ENCODE data around the gene NLRP8. TPM values are rescaled to one million over a fixed set of nuclear protein-coding genes. Genes with fewer than 3 reads are reported as not detected.

Gene NLRP8
- total RNA-seq (ENCODE audit: unreplicated experiment) = not detected
- long read RNA-seq = 0 reads

DNA sequence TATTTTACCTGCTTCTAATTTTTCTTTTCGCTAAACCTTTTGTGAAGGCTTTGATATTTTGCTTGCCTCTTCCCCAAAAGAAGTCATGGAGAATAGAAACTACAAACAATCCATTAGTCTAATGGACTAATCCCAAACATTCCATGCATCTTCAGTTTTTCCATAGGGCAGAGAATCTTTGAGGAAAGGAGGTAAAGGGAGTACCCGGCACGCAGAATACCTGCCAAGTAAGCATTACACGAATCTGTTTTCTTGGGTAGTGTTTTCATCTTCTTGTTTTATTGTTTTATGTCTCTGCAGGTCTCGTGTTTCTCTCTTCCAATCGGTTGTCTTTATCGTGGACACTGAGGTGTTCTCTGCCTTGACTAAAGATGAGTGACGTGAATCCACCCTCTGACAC is at the start of gene NLRP8:
Gene NLRP8 (plus strand): TSS at position 301 of the 400 bp plus-strand sequence.
- Mint-ChIP-seq H3K27ac (ENCODE audit: unreplicated experiment) (no peak within 1 kb of the TSS), H3K4me1 (ENCODE audit: low read depth, unreplicated experiment) (no peaks in the 10 kb centered on the region), H3K36me3 (ENCODE audit: unreplicated experiment) (peaks cover 6% of the 10 kb centered on the region), H3K27me3 (ENCODE audit: unreplicated experiment) (peaks cover 6% of the 10 kb centered on the region), H3K9me3 (ENCODE audit: unreplicated experiment) (peaks cover 11% of the 10 kb centered on the region), H3K4me3 (ENCODE audit: unreplicated experiment) (no peak within 1 kb of the TSS)
- DNase-seq = no peak
- TF ChIP-seq, protein P1, sequence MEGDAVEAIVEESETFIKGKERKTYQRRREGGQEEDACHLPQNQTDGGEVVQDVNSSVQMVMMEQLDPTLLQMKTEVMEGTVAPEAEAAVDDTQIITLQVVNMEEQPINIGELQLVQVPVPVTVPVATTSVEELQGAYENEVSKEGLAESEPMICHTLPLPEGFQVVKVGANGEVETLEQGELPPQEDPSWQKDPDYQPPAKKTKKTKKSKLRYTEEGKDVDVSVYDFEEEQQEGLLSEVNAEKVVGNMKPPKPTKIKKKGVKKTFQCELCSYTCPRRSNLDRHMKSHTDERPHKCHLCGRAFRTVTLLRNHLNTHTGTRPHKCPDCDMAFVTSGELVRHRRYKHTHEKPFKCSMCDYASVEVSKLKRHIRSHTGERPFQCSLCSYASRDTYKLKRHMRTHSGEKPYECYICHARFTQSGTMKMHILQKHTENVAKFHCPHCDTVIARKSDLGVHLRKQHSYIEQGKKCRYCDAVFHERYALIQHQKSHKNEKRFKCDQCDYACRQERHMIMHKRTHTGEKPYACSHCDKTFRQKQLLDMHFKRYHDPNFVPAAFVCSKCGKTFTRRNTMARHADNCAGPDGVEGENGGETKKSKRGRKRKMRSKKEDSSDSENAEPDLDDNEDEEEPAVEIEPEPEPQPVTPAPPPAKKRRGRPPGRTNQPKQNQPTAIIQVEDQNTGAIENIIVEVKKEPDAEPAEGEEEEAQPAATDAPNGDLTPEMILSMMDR (IDR thresholded peaks at IDR 0.05; ENCODE audit: partially characterized antibody, unreplicated experiment) = no peak

DNA sequence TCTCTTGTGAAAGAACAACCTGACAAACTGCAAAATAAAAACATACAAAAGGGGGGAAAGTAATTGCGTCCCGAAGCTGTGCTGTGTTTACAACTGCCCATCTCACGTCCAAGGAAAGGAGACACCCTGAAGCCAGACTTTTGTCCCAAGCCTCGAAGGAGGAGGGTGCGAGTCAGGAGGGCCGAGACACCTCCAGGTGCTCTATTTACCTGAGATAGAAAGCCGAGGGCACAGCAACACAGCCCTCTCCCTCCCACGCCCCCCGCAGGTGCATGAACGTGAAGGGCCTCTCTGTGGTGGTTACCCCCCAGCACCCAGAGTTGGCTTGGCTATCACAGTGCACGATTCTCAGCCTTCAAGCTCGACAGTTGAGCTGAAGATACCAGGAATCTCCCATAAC is 48.7 kb upstream of the NLRP8 start:
- peaks cover 17% of the 10 kb centered on the region for H3K9me3 Mint-ChIP-seq (ENCODE audit: unreplicated experiment)
- TF ChIP-seq, protein P1 (IDR thresholded peaks at IDR 0.05; ENCODE audit: partially characterized antibody, unreplicated experiment) = no peak
- no peak for DNase-seq
- H3K36me3 Mint-ChIP-seq (ENCODE audit: unreplicated experiment) = no peaks in the 10 kb centered on the region
- no peak overlapping the region for H3K4me3 Mint-ChIP-seq (ENCODE audit: unreplicated experiment)
- H3K27me3 Mint-ChIP-seq (ENCODE audit: unreplicated experiment) = peaks cover 3% of the 10 kb centered on the region
- no peak overlapping the region for H3K27ac Mint-ChIP-seq (ENCODE audit: unreplicated experiment)
- no peaks in the 10 kb centered on the region for H3K4me1 Mint-ChIP-seq (ENCODE audit: low read depth, unreplicated experiment)

DNA sequence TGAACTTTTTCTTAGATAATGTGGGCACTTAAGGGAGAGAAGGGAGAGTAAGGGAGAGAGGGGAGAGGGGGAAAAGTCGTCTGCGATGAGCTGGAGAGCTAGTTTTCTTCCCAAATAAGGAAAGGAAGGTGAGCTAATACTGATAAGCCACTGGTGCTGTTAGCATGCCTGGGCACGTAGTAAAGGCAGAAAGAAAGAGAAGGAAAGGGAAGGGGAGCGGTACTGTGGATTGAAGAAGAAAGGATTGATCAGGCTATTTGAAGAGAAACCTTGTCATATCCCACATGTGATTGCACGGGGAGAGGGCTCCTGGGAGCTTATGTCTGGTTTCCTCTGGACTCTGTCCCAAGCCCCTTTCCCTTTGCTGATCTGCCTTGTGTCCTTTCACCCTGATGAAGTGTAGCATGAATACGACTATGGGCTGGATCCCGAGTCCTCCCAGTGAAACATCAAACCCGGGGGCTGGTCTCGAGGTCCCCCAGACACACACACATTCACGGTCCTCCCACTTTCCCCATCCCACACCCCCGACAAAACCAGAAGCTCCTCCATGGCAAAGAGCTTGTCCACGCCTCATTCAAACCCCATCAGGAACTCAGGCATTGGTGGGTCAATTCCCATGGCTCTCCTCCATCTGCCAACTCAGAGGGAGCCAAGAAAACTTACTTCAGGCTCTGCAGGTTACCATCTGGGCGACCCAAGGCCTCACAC is 46.1 kb upstream of the NLRP8 start:
- peaks cover 3% of the 10 kb centered on the region for H3K27me3 Mint-ChIP-seq (ENCODE audit: unreplicated experiment)
- H3K27ac Mint-ChIP-seq (ENCODE audit: unreplicated experiment) = no peak overlapping the region
- H3K9me3 Mint-ChIP-seq (ENCODE audit: unreplicated experiment) = peaks cover 17% of the 10 kb centered on the region
- H3K36me3 Mint-ChIP-seq (ENCODE audit: unreplicated experiment) = peaks cover 5% of the 10 kb centered on the region
- no peaks in the 10 kb centered on the region for H3K4me1 Mint-ChIP-seq (ENCODE audit: low read depth, unreplicated experiment)
- no peak for DNase-seq
- no peak overlapping the region for H3K4me3 Mint-ChIP-seq (ENCODE audit: unreplicated experiment)
- TF ChIP-seq, protein P1 (IDR thresholded peaks at IDR 0.05; ENCODE audit: partially characterized antibody, unreplicated experiment) = no peak

DNA sequence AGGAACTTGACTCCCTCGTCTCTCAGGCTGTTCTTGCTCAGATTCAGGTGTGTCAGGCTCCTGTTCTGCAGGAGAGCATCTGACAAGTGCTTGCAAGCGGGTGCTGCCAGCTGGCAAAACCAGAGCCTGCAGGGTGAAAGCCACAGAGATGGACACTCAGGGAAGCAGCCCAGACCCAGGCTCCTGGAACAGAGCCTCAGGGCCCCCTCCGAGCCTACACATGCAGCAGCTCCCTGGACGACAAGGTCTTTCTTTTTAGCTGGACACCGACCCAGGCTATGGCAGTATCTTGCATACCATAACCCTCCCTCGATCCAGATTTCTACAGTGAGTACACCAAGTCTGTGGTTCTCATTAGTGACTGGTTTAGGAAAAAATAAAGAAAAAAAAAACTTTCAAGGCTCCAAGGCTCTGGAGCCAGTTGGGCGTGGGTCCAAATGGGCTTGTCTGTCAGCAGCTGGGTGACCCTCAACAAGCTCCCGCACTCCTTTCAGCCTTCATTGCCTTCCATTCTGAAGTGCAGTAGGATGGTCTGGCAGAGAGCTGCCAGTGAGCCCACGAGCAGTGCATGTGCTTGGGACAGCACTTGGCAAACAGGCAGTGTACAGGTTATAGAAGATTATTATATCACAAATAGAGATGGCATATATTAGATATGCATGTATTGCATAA is 45.4 kb upstream of the NLRP8 start:
- TF ChIP-seq, protein P1 (IDR thresholded peaks at IDR 0.05; ENCODE audit: partially characterized antibody, unreplicated experiment) = no peak
- Mint-ChIP-seq H3K4me3 (ENCODE audit: unreplicated experiment) (no peak overlapping the region), H3K27ac (ENCODE audit: unreplicated experiment) (no peak overlapping the region), H3K27me3 (ENCODE audit: unreplicated experiment) (peaks cover 3% of the 10 kb centered on the region), H3K36me3 (ENCODE audit: unreplicated experiment) (peaks cover 5% of the 10 kb centered on the region), H3K4me1 (ENCODE audit: low read depth, unreplicated experiment) (no peaks in the 10 kb centered on the region), H3K9me3 (ENCODE audit: unreplicated experiment) (peaks cover 13% of the 10 kb centered on the region)
- DNase-seq = no peak

DNA sequence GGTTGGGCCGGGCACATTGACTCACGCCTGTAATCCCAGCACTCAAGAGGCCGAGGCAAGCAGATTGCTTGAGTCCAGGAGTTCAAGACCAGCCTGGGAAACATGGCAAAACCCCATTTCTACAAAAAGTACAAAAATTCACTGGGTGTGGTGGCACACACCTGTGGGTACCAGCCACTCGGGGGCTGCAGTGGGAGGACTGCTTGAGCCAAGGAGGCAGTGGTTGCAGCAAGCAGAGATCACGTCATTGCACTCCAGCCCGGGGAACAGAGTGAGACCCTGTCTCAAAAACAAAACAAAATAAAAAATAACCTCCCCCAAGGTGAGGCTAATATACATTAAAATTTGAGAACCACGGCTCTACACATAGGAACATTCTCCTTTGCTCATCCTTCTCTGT is 40.3 kb upstream of the NLRP8 start:
- DNase-seq = no peak
- no peak overlapping the region for H3K4me3 Mint-ChIP-seq (ENCODE audit: unreplicated experiment)
- no peaks in the 10 kb centered on the region for H3K4me1 Mint-ChIP-seq (ENCODE audit: low read depth, unreplicated experiment)
- no peak overlapping the region for H3K27ac Mint-ChIP-seq (ENCODE audit: unreplicated experiment)
- H3K27me3 Mint-ChIP-seq (ENCODE audit: unreplicated experiment) = peaks cover 2% of the 10 kb centered on the region
- TF ChIP-seq, protein P1 (IDR thresholded peaks at IDR 0.05; ENCODE audit: partially characterized antibody, unreplicated experiment) = no peak
- H3K36me3 Mint-ChIP-seq (ENCODE audit: unreplicated experiment) = peaks cover 11% of the 10 kb centered on the region
- peaks cover 15% of the 10 kb centered on the region for H3K9me3 Mint-ChIP-seq (ENCODE audit: unreplicated experiment)
